ENCODE measurements around the gene MYRIP. TPM values are rescaled to one million over a fixed set of nuclear protein-coding genes. Genes with fewer than 3 reads are reported as not detected.

Gene MYRIP
- polyA plus RNA-seq, 1 of the 3 experiments (the other 2 are of a cell fraction) = 1.2 TPM

GRCh38 chr3:40057786-40058185 is 248.4 kb downstream of the MYRIP start (continued):
- TF ChIP-seq YY1 (IDR thresholded peaks at IDR 0.05; ENCODE audit: low read depth) = no peak

- WGBS (ENCODE audit: low lambda C conversion rate) = 77% methylated on average over 4 of the region's 4 CpGs
- DNase-seq = no peak
- Histone ChIP-seq H3K36me3 (replicated peaks in 1 of 2; ENCODE audit: control insufficient read depth in 1 of 2, insufficient read depth in 2 of 2, low read length in 1 of 2) (no peaks in the 10 kb centered on the region), H3K4me1 (ENCODE audit: control insufficient read depth in 1 of 2, insufficient read depth in 2 of 2, low read depth in 1 of 2, low read length in 1 of 2) (0 out of 4 replicates have a peak, but pooled peaks cover 0 to 4% of the 10 kb centered on the region in 2 experiments), H3K9me3 (no peaks in the 10 kb centered on the region), H3K9me2 (no peaks in the 10 kb centered on the region), H3K79me2 (ENCODE audit: insufficient read depth) (no peaks in the 10 kb centered on the region), H3F3A (replicated peaks; ENCODE audit: insufficient read depth) (no peaks in the 10 kb centered on the region), H3K9ac (no peak overlapping the region), H4K20me1 (ENCODE audit: insufficient read depth) (no peaks in the 10 kb centered on the region), H3K27ac (ENCODE audit: low read depth in 2 of 2, low read length in 1 of 2) (no peak overlapping the region), H3K4me3 (ENCODE audit: low read depth in 2 of 2, low read length in 1 of 2) (no peak overlapping the region), H3K4me2 (no peak overlapping the region), H2AFZ (ENCODE audit: low read depth) (no peak overlapping the region), H3K27me3 (ENCODE audit: insufficient read depth) (no peaks in the 10 kb centered on the region)
- ChIA-PET CTCF (interaction anchor here (1.0 kb wide), 1 partner anchor 104 kb away, joined by 6 read pairs; no protein-coding TSS in a partner anchor), POLR2A (no interaction called here)
- TF ChIP-seq NRF1 (IDR thresholded peaks at IDR 0.05; ENCODE audit: low read depth, low read length) = no peak
- TF ChIP-seq RCOR1 (IDR thresholded peaks at IDR 0.05; ENCODE audit: low read length) = no peak
- no peak for TF ChIP-seq PBX3 (IDR thresholded peaks at IDR 0.05)
- no peak for TF ChIP-seq CTCF (IDR thresholded peaks at IDR 0.05)
- TF ChIP-seq MAX (IDR thresholded peaks at IDR 0.05; ENCODE audit: low read depth) = no peak
- no peak for TF ChIP-seq IRF3 (IDR thresholded peaks at IDR 0.05; ENCODE audit: low read depth, low read length)
- TF ChIP-seq REST (IDR thresholded peaks at IDR 0.05; ENCODE audit: low read depth, low read length) = no peak
- TF ChIP-seq RAD21 (IDR thresholded peaks at IDR 0.05; ENCODE audit: low read length) = no peak
- TF ChIP-seq TEAD4 (IDR thresholded peaks at IDR 0.05; ENCODE audit: borderline replicate concordance, insufficient read depth) = no peak
These were observed 259.2 kb downstream of the MYRIP start for GRCh38 chr3:40068636-40069035.

Measured in SK-N-SH (cell line).